NCI-H1417 (cell line): ENCODE results near the gene GRP.

ENCODE experiments used
- DNase-seq, 3 experiments: peaks; one replicate each; lab custom pipeline; 2025; lab: John Stamatoyannopoulos, UW

The GRP gene

GRCh38 chr18:59267503-59268126, 47.7 kb downstream of the GRP start:
- DNase-seq: no peak

GRCh38 chr18:59268127-59268720, 48.3 kb downstream of the GRP start:
- DNase-seq: no peak

GRCh38 chr18:59268721-59269562, 49.0 kb downstream of the GRP start:
- DNase-seq: peak in 1 of 3 experiments; percentile 24

- DNase-seq: no peak
Observed at GRCh38 chr18:59269563-59270119, 49.7 kb downstream of the GRP start.

GRCh38 chr18:59270689-59271257, 50.8 kb downstream of the GRP start:
- no peak for DNase-seq

GRCh38 chr18:59271606-59272220, 51.8 kb downstream of the GRP start:
- no peak for DNase-seq

- DNase-seq: no peak
Observed at GRCh38 chr18:59272221-59272888, 52.4 kb downstream of the GRP start.

- DNase-seq: no peak
Observed at GRCh38 chr18:59272891-59273758, 53.2 kb downstream of the GRP start, which contains the start of gene RAX. Gene RAX (minus strand): TSS chr18:59273454. CDS start chr18:59273206, 248 bp downstream.

GRCh38 chr18:59273759-59274532, 54.0 kb downstream of the GRP start:
- no peak for DNase-seq

- no peak for DNase-seq
Observed at GRCh38 chr18:59274533-59274928, 54.6 kb downstream of the GRP start.

- peak in 1 of 3 experiments; percentile 24 for DNase-seq
Observed at GRCh38 chr18:59275406-59275949, 55.5 kb downstream of the GRP start.

- DNase-seq: peak in 1 of 3 experiments; percentile 22
Observed at GRCh38 chr18:59276047-59276446, 56.1 kb downstream of the GRP start.

- DNase-seq: no peak
Observed at GRCh38 chr18:59278793-59279192, 58.8 kb downstream of the GRP start.

- DNase-seq: no peak
Observed at GRCh38 chr18:59279193-59279592, 59.2 kb downstream of the GRP start.

- no peak for DNase-seq
Observed at GRCh38 chr18:59279722-59280121, 59.8 kb downstream of the GRP start.
